PC-3 (cell line): Measurements from ENCODE around the gene KCNQ1. TPM values are rescaled to one million over a fixed set of nuclear protein-coding genes. Genes with fewer than 3 reads are reported as not detected.
A peak's percentile ranks its signal among the peaks of the same experiment; 100 is the strongest.

Source experiments
- ATAC-seq: fragments of 200-7000 bp; cut with Tn5 transposase; 2 replicates; pipeline ENCODE4 v1.9.1; 2020; ENCODE audit warnings: mild to moderate bottlenecking, moderate library complexity
- BruUV-seq: library from RNA; stranded (reverse); fragments of 400-500 nt; replicated peaks from 2 replicates; lab custom pipeline; 2021; lab: Mats Ljungman, UMichigan
- CTCF ChIA-PET: fragments of 300-600 bp; sonication (Branson Sonifier 250); formaldehyde crosslinking; loops from one replicate; lab custom pipeline; 2022; ENCODE audit warnings: antibody characterized with exemption; lab: Charles Lee
- POLR2A ChIA-PET: fragments of 300-600 bp; sonication (Branson Sonifier 250); formaldehyde crosslinking; loops from one replicate; lab custom pipeline; 2022; ENCODE audit warnings: antibody characterized with exemption; ENCODE audit not compliant: unreplicated experiment; lab: Charles Lee
- DNase-seq: peaks from one replicate; pipeline ENCODE4 v3.0.0-alpha.2; 2015
- H2AFZ ChIP-seq: fragments of 300-600 bp; sonication (generic); 2 replicates; pipeline ENCODE4 v1.6.0; 2016; ENCODE audit warnings: antibody characterized with exemption, low read length
- H3F3A ChIP-seq: fragments of 300-600 bp; sonication (generic); one replicate; pipeline ENCODE4 v1.6.0; 2017; ENCODE audit warnings: antibody characterized with exemption, low read length, control low read depth, mild to moderate bottlenecking; ENCODE audit not compliant: unreplicated experiment
- H3K27ac ChIP-seq: fragments of 300-600 bp; sonication (generic); 2 replicates; pipeline ENCODE4 v1.5.1; 2016; ENCODE audit warnings: mild to moderate bottlenecking, low read length
- H3K27me3 ChIP-seq: fragments of 300-600 bp; sonication (generic); 2 replicates; pipeline ENCODE4 v1.6.1; 2016; ENCODE audit warnings: low read length, mixed read lengths
- H3K36me3 ChIP-seq: fragments of 300-600 bp; sonication (generic); 2 replicates; pipeline ENCODE4 v1.6.1; 2016; ENCODE audit warnings: low read depth, mixed run types, low read length, mixed read lengths
- H3K4me1 ChIP-seq: fragments of 300-600 bp; sonication (generic); 2 replicates; pipeline ENCODE4 v1.5.1; 2016; ENCODE audit warnings: low read length; ENCODE audit not compliant: insufficient read depth
- H3K4me2 ChIP-seq: fragments of 300-600 bp; sonication (generic); 2 replicates; pipeline ENCODE4 v1.6.0; 2016; ENCODE audit warnings: low read length
- H3K4me3 ChIP-seq: fragments of 300-600 bp; sonication (generic); 2 replicates; pipeline ENCODE4 v1.5.1; 2016; ENCODE audit warnings: mild to moderate bottlenecking, low read length, mixed read lengths
- H3K79me2 ChIP-seq: fragments of 300-600 bp; sonication (generic); 2 replicates; pipeline ENCODE4 v1.6.1; 2017; ENCODE audit warnings: low read length, mixed read lengths
- H3K9ac ChIP-seq: fragments of 300-600 bp; sonication (generic); 2 replicates; pipeline ENCODE4 v1.6.0; 2016; ENCODE audit warnings: mild to moderate bottlenecking, low read length
- H3K9me2 ChIP-seq: fragments of 300-600 bp; sonication (generic); replicated peaks from 2 replicates; pipeline ENCODE4 v1.6.1; 2016; ENCODE audit warnings: mixed run types, low read length, mixed read lengths
- H3K9me3 ChIP-seq: fragments of 300-600 bp; sonication (generic); 2 replicates; pipeline ENCODE4 v1.6.1; 2016; ENCODE audit warnings: low read length, mixed read lengths
- H4K20me1 ChIP-seq: fragments of 300-600 bp; sonication (generic); 2 replicates; pipeline ENCODE4 v1.6.1; 2016; ENCODE audit warnings: low read length, mixed read lengths
- EZH2 ChIP-seq: fragments of 300-600 bp; sonication (generic); IDR thresholded peaks from one replicate; pipeline ENCODE4 v1.6.1; 2017; ENCODE audit warnings: antibody characterized with exemption, mild to moderate bottlenecking, low read length; ENCODE audit not compliant: unreplicated experiment
- EZH2phosphoT487 ChIP-seq: fragments of 300-600 bp; sonication (generic); IDR thresholded peaks from 2 replicates; pipeline ENCODE4 v1.6.1; 2018; ENCODE audit warnings: mild to moderate bottlenecking, antibody characterized with exemption, low read length, borderline replicate concordance
- intact Hi-C: fragments of 100-400 bp; cut with micrococcal nuclease; formaldehyde crosslinking; loops from 2 replicates; pipeline ENCODE4 v1.9.0; 2023
- total RNA-seq: library from RNA; depleted of rRNA; stranded (reverse); fragments of >200 nt; gene quantifications from 2 replicates; pipeline ENCODE4 v1.2.3, GENCODE V29; 2014
- TF ChIP-seq, protein P1 (sequence below): fragments of 300-600 bp; sonication (generic); conservative IDR thresholded peaks from 2 replicates; pipeline ENCODE4 v1.5.1; 2017; ENCODE audit warnings: antibody characterized with exemption, low read depth, mild to moderate bottlenecking, low read length

KCNQ1 gene
- total RNA-seq, 1 experiment from 2014 or later: 0.40 TPM

DNA sequence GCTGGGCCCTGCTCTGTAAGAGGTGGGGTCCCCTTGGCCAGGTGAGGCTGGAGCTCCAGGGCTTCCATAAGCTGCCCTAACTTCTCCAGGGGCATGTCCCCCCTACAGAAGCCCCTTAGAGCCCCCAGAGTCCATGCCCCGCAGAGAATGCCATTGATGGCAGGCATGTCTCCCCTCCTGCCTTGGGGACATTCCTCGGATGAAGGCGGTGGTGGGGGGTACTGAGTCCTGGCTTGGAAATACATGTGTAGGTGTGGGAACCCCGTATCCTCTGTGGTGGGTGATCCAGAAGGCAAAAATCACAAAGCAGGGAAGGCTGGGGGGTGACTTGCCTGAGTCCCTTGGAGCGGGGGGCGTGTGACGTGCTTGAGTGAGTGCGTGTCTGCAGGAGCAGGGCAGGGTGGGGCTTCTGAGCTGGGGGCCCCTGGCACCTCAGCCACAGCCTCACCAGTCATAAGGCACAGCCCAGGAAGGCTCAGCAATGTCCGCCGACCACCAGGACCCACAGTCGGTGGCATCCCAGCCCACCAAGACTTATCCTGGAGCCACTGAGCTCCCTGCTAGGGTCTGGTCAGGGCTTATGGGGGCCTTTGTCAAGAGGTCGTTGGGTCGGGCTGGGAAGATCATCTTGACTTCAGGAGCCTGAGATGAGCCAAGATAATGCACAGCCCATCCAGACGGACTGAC, 324.7 kb downstream of the KCNQ1 start:
- TF ChIP-seq EZH2phosphoT487 (no peak), EZH2 (no peak)
- TF ChIP-seq, protein P1, sequence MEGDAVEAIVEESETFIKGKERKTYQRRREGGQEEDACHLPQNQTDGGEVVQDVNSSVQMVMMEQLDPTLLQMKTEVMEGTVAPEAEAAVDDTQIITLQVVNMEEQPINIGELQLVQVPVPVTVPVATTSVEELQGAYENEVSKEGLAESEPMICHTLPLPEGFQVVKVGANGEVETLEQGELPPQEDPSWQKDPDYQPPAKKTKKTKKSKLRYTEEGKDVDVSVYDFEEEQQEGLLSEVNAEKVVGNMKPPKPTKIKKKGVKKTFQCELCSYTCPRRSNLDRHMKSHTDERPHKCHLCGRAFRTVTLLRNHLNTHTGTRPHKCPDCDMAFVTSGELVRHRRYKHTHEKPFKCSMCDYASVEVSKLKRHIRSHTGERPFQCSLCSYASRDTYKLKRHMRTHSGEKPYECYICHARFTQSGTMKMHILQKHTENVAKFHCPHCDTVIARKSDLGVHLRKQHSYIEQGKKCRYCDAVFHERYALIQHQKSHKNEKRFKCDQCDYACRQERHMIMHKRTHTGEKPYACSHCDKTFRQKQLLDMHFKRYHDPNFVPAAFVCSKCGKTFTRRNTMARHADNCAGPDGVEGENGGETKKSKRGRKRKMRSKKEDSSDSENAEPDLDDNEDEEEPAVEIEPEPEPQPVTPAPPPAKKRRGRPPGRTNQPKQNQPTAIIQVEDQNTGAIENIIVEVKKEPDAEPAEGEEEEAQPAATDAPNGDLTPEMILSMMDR: no peak
- Histone ChIP-seq H3K27ac (no peak overlapping the region), H3K27me3 (no peaks in the 10 kb centered on the region), H3K9ac (no peak overlapping the region), H3F3A (no peaks in the 10 kb centered on the region), H3K4me2 (peak overlapping the region; percentile 33; the same call in 1 of the 2 replicates), H3K4me1 (peaks cover 19% of the 10 kb centered on the region), H3K79me2 (no peaks in the 10 kb centered on the region), H3K9me3 (no peaks in the 10 kb centered on the region), H2AFZ (no peak overlapping the region), H4K20me1 (no peaks in the 10 kb centered on the region), H3K36me3 (no peaks in the 10 kb centered on the region), H3K4me3 (no peak overlapping the region), H3K9me2 (no peaks in the 10 kb centered on the region)
- BruUV-seq: no TSS peak
- ChIA-PET CTCF (no interaction called here), POLR2A (no interaction called here)
- intact Hi-C loops: no loop called here
- ATAC-seq: no peak
- no peak for DNase-seq

DNA sequence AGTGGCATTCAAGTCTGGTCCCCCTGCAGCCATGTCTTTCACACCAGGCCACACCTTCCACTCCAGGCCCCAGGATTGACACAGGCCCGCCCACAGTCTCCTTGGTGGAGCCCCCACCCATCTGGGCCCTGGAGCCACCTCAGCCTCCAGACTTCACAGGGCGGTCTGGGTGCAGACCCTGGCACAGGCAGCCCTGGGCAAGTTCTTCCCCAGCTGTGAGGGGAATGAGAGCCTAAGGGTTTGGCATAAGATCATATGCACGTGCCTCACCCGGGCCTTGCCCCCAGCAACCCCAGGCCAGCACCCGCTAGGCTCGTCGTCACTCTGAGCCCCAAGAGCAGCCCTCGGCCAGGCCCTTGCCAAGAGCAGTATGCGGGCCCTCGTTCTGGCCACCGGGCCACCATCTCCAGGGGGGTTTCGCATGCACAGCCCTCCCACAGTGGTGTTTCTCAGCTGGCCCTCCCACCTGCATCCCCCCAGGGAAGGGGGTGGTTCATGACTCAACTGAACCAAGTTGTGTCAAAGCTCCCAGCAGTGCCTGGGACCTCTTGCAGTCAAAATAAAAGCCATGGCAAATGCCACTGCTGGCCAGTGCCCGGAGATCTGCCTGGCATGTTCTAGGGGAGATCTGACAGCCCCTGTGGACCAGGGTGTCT, 325.4 kb downstream of the KCNQ1 start:
- H3K4me1 ChIP-seq: peaks cover 19% of the 10 kb centered on the region
- no peak overlapping the region for H3K4me3 ChIP-seq
- no peak overlapping the region for H2AFZ ChIP-seq
- no peaks in the 10 kb centered on the region for H3K36me3 ChIP-seq
- intact Hi-C loops: no loop called here
- no peak for DNase-seq
- no peaks in the 10 kb centered on the region for H3K9me3 ChIP-seq
- no peaks in the 10 kb centered on the region for H3K27me3 ChIP-seq
- H3K27ac ChIP-seq: no peak overlapping the region
- no peak overlapping the region for H3K9ac ChIP-seq
- no peaks in the 10 kb centered on the region for H4K20me1 ChIP-seq
- no peak overlapping the region for H3K4me2 ChIP-seq
- CTCF ChIA-PET: no interaction called here
- POLR2A ChIA-PET: no interaction called here
- ATAC-seq: no peak
- TF ChIP-seq EZH2 (no peak), EZH2phosphoT487 (no peak)
- TF ChIP-seq, protein P1: no peak
- no TSS peak for BruUV-seq
- H3F3A ChIP-seq: no peaks in the 10 kb centered on the region
- H3K79me2 ChIP-seq: no peaks in the 10 kb centered on the region
- H3K9me2 ChIP-seq: no peaks in the 10 kb centered on the region

DNA sequence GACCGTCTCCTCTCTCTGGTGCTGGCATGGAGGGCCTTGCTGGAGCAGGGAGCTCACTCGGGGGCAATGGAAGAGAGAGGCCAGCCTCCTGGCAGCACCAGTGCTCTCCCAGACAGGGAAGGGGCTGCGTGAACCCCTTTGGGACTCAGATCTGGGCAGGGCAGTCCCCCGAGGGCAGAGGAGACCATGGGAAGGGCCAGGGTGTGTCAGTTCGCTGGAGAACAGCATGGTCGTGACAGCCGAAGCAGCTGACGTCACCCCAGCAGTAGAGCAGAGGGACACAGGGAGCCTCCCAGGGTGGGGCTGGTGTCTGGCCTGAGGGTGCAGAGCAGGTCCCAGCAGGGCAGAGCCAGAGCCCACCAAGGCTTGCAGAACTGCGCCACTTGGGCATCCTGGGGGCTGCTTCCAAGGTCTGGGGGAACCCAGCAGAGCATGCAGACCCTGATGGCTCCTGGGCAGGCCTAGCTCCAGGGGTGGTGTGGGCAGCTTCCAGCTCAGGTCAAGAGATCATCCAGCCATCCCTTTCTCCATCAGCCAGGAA, 326.0 kb downstream of the KCNQ1 start:
- CTCF ChIA-PET: no interaction called here
- BruUV-seq: no TSS peak
- no peak overlapping the region for H2AFZ ChIP-seq

More for the DNA sequence above, 326.0 kb downstream of the KCNQ1 start:
- no peak overlapping the region for H3K4me2 ChIP-seq
- TF ChIP-seq, protein P1: no peak
- no peak for TF ChIP-seq EZH2
- no peak for TF ChIP-seq EZH2phosphoT487
- POLR2A ChIA-PET: no interaction called here
- no peak overlapping the region for H3K27ac ChIP-seq
- H3K79me2 ChIP-seq: no peaks in the 10 kb centered on the region
- H3K9ac ChIP-seq: no peak overlapping the region
- no peaks in the 10 kb centered on the region for H3K9me3 ChIP-seq
- no peaks in the 10 kb centered on the region for H4K20me1 ChIP-seq
- intact Hi-C loops: no loop called here
- H3F3A ChIP-seq: no peaks in the 10 kb centered on the region
- peaks cover 19% of the 10 kb centered on the region for H3K4me1 ChIP-seq
- no peak overlapping the region for H3K4me3 ChIP-seq
- no peak for ATAC-seq
- H3K36me3 ChIP-seq: no peaks in the 10 kb centered on the region
- H3K27me3 ChIP-seq: no peaks in the 10 kb centered on the region
- no peaks in the 10 kb centered on the region for H3K9me2 ChIP-seq
- DNase-seq: no peak
